ENCODE data around the gene MYO1A.
A peak's percentile ranks its signal among the peaks of the same experiment; 100 is the strongest.

Gene MYO1A

DNA sequence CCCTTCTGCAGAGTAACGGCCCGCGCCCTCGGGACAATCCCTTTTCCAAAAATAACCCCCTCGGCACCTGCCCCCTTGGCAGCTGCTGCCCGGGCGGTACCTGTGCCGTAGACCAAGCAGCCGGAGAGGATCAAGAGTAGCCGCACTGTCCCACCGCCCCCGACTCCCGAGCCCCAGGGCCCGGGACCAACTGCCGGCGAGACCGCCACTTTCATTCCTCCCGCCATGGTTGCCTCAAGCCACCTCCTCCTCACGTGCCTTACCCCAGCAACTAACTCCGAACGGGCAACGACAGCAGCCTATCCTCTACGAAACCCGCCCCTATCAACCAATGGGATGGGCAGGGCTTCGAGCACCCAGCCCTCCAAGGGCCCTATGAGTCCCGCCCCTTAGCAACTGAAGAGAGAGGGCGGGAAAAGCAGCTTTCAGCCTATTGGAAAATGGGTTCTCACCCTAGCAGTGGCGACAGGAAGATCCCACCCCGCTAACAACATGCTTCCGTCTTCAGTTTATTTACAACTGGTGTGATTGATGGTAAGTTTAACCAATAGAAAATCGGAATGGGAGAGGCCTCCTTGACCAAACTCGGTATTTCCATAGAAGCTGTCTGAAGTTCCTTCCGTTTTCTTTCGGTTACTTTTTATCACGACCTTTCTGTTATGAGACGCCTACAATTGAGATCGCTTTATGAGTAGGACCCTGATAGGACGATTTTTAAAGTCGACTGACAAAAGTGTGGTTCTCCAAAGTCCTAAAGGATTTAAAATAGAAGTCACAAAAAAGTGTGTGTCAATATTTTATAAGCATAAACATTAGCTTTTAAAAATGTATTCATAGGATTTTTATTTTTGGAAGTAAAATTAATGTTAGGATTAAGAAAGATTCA is 28.8 kb upstream of the MYO1A start, which contains the start of gene NEMP1:
Gene NEMP1 (minus strand): TSS at position 273 of the 886 bp plus-strand sequence. CDS start 46 bp downstream, at position 227.
- H3K27ac ChIP-seq (ENCODE audit: extremely low read depth, low read depth, low read length): peak within 1 kb of the TSS; percentile 96
- H3K9me3 ChIP-seq (ENCODE audit: control insufficient read depth, insufficient read depth, low read depth, low read length): no peaks in the 10 kb centered on the region
- peaks cover 8 to 22% of the 10 kb centered on the region in 2 experiments for H3K36me3 ChIP-seq (ENCODE audit: control insufficient read depth in 2 of 2, insufficient read depth in 1 of 2, low read length in 2 of 2)
- H3K4me1 ChIP-seq (ENCODE audit: control insufficient read depth, insufficient read depth, low read length): peaks cover 3% of the 10 kb centered on the region
- POLR2A ChIA-PET: interaction anchor here (0.6 to 4.2 kb wide), 11 partner anchors 10 to 380 kb away, joined by 3 to 53 read pairs (median 7); partner anchors contain the start of genes LRP1, NAB2, NACA and STAT6
- CTCF ChIA-PET: interaction anchor here (0.5 to 4.5 kb wide), 20 partner anchors 9 to 442 kb away, joined by 3 to 35 read pairs (median 4); partner anchors contain the start of genes NAB2 and STAT6
- peak within 1 kb of the TSS; percentile 75 for H3K4me3 ChIP-seq (ENCODE audit: low read depth, low read length)
- TF ChIP-seq, protein P1, sequence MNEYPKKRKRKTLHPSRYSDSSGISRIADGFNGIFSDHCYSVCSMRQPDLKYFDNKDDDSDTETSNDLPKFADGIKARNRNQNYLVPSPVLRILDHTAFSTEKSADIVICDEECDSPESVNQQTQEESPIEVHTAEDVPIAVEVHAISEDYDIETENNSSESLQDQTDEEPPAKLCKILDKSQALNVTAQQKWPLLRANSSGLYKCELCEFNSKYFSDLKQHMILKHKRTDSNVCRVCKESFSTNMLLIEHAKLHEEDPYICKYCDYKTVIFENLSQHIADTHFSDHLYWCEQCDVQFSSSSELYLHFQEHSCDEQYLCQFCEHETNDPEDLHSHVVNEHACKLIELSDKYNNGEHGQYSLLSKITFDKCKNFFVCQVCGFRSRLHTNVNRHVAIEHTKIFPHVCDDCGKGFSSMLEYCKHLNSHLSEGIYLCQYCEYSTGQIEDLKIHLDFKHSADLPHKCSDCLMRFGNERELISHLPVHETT (tag by site-specific recombination; IDR thresholded peaks at IDR 0.05): peak; percentile 50; the same call in 1 of the 2 replicates
- TF ChIP-seq ZBTB20 (tag by site-specific recombination; IDR thresholded peaks at IDR 0.05) (peak; percentile 100), ZNF777 (tag by site-specific recombination; IDR thresholded peaks at IDR 0.05; ENCODE audit: borderline replicate concordance) (no peak), ZNF324 (tag by site-specific recombination; IDR thresholded peaks at IDR 0.05) (peak; percentile 70; the same call in 1 of the 2 replicates), ZNF354C (tag by site-specific recombination; IDR thresholded peaks at IDR 0.05; ENCODE audit: borderline replicate concordance, low read depth) (no peak), ZNF76 (tag by site-specific recombination; IDR thresholded peaks at IDR 0.05; ENCODE audit: borderline replicate concordance, low read depth) (peak; percentile 36; the same call in 1 of the 2 replicates), ZBTB1 (tag by site-specific recombination; IDR thresholded peaks at IDR 0.05) (no peak), ZNF341 (tag by site-specific recombination; IDR thresholded peaks at IDR 0.05; ENCODE audit: low read depth) (peak; percentile 20; the same call in 1 of the 2 replicates), ZNF10 (tag by site-specific recombination; IDR thresholded peaks at IDR 0.05) (no peak), ZNF2 (tag by site-specific recombination; IDR thresholded peaks at IDR 0.05) (peak; percentile 46; the same call in 1 of the 2 replicates), RBAK (tag by site-specific recombination; IDR thresholded peaks at IDR 0.05) (no peak), ZNF768 (tag by site-specific recombination; IDR thresholded peaks at IDR 0.05) (no peak), EGR2 (tag by site-specific recombination; IDR thresholded peaks at IDR 0.05; ENCODE audit: low read depth) (peak; percentile 57; the same call in 1 of the 2 replicates), ZNF530 (tag by site-specific recombination; IDR thresholded peaks at IDR 0.05; ENCODE audit: low read depth) (no peak), ZNF837 (tag by site-specific recombination; IDR thresholded peaks at IDR 0.05) (no peak), ZNF529 (tag by site-specific recombination; IDR thresholded peaks at IDR 0.05; ENCODE audit: insufficient replicate concordance) (no peak), ELK4 (IDR thresholded peaks at IDR 0.05; ENCODE audit: borderline replicate concordance, low read depth, low read length) (peak; percentile 69), ZNF16 (tag by site-specific recombination; IDR thresholded peaks at IDR 0.05; ENCODE audit: low read depth) (no peak), ZNF223 (tag by site-specific recombination; IDR thresholded peaks at IDR 0.05) (no peak), ZNF202 (tag by site-specific recombination; IDR thresholded peaks at IDR 0.05; ENCODE audit: borderline replicate concordance) (no peak), ZNF391 (tag by site-specific recombination; IDR thresholded peaks at IDR 0.05; ENCODE audit: borderline replicate concordance, low read depth) (peak; percentile 76; the same call in 1 of the 2 replicates)
- TF ChIP-seq, protein P2, sequence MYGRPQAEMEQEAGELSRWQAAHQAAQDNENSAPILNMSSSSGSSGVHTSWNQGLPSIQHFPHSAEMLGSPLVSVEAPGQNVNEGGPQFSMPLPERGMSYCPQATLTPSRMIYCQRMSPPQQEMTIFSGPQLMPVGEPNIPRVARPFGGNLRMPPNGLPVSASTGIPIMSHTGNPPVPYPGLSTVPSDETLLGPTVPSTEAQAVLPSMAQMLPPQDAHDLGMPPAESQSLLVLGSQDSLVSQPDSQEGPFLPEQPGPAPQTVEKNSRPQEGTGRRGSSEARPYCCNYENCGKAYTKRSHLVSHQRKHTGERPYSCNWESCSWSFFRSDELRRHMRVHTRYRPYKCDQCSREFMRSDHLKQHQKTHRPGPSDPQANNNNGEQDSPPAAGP (tag by site-specific recombination; IDR thresholded peaks at IDR 0.05): peak; percentile 67
- TF ChIP-seq, protein P3, sequence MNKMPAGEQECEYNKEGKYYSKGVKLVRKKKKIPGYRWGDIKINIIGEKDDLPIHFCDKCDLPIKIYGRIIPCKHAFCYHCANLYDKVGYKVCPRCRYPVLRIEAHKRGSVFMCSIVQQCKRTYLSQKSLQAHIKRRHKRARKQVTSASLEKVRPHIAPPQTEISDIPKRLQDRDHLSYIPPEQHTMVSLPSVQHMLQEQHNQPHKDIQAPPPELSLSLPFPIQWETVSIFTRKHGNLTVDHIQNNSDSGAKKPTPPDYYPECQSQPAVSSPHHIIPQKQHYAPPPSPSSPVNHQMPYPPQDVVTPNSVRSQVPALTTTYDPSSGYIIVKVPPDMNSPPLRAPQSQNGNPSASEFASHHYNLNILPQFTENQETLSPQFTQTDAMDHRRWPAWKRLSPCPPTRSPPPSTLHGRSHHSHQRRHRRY (tag by site-specific recombination; IDR thresholded peaks at IDR 0.05): no peak
- TF ChIP-seq, protein P4, sequence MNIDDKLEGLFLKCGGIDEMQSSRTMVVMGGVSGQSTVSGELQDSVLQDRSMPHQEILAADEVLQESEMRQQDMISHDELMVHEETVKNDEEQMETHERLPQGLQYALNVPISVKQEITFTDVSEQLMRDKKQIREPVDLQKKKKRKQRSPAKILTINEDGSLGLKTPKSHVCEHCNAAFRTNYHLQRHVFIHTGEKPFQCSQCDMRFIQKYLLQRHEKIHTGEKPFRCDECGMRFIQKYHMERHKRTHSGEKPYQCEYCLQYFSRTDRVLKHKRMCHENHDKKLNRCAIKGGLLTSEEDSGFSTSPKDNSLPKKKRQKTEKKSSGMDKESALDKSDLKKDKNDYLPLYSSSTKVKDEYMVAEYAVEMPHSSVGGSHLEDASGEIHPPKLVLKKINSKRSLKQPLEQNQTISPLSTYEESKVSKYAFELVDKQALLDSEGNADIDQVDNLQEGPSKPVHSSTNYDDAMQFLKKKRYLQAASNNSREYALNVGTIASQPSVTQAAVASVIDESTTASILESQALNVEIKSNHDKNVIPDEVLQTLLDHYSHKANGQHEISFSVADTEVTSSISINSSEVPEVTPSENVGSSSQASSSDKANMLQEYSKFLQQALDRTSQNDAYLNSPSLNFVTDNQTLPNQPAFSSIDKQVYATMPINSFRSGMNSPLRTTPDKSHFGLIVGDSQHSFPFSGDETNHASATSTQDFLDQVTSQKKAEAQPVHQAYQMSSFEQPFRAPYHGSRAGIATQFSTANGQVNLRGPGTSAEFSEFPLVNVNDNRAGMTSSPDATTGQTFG (tag by site-specific recombination; IDR thresholded peaks at IDR 0.05; ENCODE audit: borderline replicate concordance): no peak
- TF ChIP-seq, protein P5, sequence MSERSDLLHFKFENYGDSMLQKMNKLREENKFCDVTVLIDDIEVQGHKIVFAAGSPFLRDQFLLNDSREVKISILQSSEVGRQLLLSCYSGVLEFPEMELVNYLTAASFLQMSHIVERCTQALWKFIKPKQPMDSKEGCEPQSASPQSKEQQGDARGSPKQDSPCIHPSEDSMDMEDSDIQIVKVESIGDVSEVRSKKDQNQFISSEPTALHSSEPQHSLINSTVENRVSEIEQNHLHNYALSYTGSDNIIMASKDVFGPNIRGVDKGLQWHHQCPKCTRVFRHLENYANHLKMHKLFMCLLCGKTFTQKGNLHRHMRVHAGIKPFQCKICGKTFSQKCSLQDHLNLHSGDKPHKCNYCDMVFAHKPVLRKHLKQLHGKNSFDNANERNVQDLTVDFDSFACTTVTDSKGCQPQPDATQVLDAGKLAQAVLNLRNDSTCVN (tag by site-specific recombination; optimal IDR thresholded peaks at IDR 0.05): peak; percentile 19
- TF ChIP-seq, protein P6, sequence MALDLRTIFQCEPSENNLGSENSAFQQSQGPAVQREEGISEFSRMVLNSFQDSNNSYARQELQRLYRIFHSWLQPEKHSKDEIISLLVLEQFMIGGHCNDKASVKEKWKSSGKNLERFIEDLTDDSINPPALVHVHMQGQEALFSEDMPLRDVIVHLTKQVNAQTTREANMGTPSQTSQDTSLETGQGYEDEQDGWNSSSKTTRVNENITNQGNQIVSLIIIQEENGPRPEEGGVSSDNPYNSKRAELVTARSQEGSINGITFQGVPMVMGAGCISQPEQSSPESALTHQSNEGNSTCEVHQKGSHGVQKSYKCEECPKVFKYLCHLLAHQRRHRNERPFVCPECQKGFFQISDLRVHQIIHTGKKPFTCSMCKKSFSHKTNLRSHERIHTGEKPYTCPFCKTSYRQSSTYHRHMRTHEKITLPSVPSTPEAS (tag by site-specific recombination; IDR thresholded peaks at IDR 0.05): peak; percentile 28; the same call in 1 of the 2 replicates

Data from HEK293 (cell line).